ENCODE data around the gene OSCAR.

The OSCAR gene

DNA sequence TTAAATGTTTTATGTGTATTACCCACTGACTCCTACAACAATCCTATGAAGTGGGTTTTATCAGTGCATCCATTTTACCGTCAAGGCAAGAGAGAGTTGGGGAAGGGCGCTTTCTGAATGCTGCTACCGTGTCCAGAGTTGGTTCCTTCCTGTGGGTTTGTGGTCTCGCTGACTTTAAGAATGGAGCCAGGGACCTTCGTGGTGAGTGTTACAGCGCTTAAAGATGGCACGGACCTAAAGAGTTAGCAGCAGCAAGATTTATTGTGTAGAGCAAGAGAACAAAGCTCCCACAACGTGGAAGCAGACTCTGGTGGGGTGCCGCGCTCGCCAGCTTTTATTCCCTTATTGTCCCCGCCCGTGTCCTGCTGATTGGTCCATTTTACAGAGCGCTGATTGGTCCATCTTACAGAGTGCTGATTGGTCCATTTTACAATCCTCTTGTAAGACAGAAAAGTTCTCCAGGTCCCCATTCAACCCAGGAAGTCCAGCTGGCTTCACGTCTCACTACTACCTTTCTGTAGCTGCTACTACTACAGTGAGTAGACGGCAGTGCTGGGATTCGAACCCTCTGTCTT lies 6.1 kb downstream of the OSCAR start:
- DNase-seq (ENCODE audit: low read depth): no peak

DNA sequence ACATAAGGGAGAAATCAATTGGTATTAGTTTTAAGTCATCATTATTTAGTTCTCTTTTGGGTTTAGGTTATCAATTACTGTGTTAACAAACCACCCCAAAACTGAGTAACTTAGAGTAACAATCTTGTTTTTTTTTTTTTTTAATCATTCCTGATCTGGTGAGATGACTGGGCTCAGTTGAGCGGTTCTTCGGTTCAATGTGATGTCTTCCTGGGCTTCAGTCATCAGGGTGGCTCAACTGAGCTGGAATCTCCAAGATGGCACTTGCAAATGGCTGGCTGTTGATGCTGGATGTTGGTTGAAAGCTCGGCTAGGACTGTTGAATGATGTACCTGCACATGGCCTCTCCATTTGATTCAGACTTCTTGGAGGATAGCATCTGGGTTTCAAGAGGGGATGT lies 16.2 kb downstream of the OSCAR start:
- no peak for DNase-seq (ENCODE audit: low read depth)

GRCh38 chr19:54081032-54081431 lies 19.6 kb downstream of the OSCAR start, which contains the start of gene TARM1:
Gene TARM1 (minus strand): TSS chr19:54081365. CDS start chr19:54081340, 25 bp downstream.
- no peak for DNase-seq (ENCODE audit: low read depth)

GRCh38 chr19:54077334-54077733 lies 23.3 kb downstream of the OSCAR start:
- no peak for DNase-seq (ENCODE audit: low read depth)

GRCh38 chr19:54074851-54075250 lies 25.8 kb downstream of the OSCAR start:
- DNase-seq (ENCODE audit: low read depth): no peak

- DNase-seq (ENCODE audit: low read depth): no peak
Observed at GRCh38 chr19:54073829-54074228, 26.8 kb downstream of the OSCAR start.

DNA sequence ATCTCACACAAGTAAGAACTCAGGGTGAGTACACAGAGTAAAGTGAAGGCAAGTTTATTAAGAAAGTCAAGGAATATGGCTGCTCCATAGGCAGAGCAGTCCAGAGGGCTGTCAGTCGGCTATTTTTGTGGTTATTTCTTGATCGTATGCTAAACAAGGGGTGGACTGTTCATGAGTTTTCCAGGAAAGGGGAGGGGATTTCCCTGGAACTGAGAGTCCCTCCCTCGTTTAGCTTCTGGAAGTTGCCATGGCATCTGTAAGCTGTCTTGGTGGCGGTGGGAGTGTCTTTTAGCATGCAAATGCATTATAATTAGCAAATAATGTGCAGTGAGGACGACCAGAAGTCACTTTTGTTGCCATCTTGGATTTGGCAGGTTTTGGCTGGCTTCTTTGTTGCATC lies 31.1 kb downstream of the OSCAR start:
- DNase-seq (ENCODE audit: low read depth): no peak

- no peak for DNase-seq (ENCODE audit: low read depth)
Observed at GRCh38 chr19:54063350-54064116, 37.1 kb downstream of the OSCAR start, which contains the start of gene VSTM1. Gene VSTM1 (minus strand): TSS chr19:54063897. CDS start chr19:54063777, 120 bp downstream.

- no peak for DNase-seq (ENCODE audit: low read depth)
Observed at GRCh38 chr19:54062643-54063042, 38.0 kb downstream of the OSCAR start.

- DNase-seq (ENCODE audit: low read depth): no peak
Observed at GRCh38 chr19:54047616-54048015, 53.0 kb downstream of the OSCAR start.

DNA sequence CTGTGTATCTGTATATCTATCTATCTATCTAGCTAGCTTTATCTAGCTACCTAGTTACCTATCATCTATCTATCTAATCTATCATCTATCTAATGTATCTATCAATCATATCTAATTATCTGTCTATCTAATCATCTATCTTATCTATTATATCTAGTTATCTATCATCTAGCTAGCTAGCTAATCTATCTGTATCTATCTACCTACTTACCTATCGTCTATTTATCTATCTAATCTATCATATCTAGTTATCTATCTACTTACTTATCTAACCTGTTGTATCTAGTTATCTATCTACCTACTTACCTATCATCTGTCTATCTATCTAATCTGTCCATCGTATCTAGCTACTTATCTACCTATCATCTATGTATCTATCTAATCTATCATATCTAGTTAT lies 54.8 kb downstream of the OSCAR start:
- DNase-seq (ENCODE audit: low read depth): no peak

Measured in iris pigment epithelial cell (primary cell).